NCI-H1417 treated with DMSO at 0.1 percent for 48 hours (cell line): Measurements from ENCODE around the gene KMT2C.
A peak's percentile ranks its signal among the peaks of the same experiment; 100 is the strongest.
"Not testable (repeated sequence)": the region's sequence is repeated elsewhere in the genome, so short reads cannot be mapped to it uniquely, and the experiment has no call there.

Source experiments
- DNase-seq: peaks from one replicate; lab custom pipeline; 2025; lab: John Stamatoyannopoulos, UW

KMT2C gene

DNA sequence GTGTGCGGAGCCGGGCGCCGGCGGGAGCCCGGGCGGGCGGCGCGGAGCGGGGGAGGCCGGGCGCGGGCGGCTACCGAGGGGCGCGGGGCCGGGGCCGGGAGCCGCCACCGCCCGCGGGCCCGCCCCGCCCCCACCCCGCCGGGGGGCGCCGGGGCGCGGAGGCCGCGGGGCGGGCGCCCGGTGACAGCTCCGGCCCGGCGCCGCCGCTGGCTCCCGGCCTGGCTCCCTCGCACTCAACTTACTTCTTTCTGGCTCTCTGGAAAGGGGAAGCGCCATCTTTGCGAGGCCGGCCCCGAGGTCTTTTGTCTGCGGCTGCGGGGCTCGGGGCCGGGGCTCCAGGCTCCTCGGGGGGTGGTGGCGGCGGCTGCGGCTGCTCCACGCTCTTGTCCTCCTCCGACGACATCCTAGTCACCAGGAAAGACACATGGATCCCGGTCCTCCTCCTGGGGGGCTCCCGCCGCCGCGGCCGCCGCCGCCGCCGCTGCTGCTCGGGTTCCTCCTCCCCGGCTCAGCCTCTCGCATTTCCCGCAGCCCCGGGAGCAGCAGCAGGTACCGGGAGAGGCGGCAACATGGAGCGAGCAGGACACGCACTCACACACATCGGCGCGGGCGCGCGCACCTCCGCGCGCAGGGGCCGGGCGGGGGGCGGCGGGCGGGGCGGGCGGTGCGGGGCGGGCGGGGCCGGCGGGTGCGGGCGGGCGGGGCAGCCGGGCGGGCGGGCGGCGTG lies at the start of gene KMT2C:
Gene KMT2C (minus strand): TSS at position 620 of the 727 bp plus-strand sequence. CDS start 217 bp downstream, at position 403.
- no peak for DNase-seq

DNA sequence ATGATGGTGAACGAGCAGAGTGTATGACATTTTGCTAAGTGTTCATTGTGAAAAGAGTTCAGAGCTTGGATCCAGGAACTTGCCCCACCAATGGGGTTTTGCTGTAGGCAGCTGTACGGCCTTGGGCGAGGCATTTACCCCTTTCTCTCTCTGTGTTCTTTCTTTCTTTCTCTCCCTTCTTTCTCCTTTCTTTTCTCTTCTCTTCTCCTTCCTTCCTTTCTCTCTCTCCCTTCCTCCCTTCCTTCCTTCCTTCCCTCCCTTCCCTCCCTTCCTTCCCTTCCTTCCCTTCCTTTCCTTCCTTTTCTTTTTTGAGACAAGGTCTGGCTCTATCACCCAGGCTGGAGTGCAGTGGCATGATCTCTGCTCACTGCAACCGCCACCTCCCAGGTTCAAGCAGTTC lies 45.3 kb upstream of the KMT2C start:
- DNase-seq, result no peak

DNA sequence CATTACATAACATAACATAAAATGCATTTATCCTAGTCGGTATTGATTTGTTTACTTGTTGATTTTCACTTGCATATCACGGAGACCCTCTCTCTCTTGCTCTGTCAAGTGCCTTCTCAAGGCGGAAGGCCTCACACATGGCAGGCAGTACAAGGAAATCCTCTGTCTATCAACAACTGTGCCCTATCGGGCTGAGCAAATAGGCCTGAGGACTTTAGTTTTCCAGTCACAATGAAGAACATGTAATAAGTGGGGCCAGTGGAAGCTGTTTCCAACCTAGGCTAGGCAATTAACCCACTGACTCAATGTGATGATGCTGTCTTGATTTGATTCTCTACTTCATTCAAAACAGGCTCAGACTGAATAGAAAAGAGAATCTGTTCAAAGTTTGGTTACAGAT lies 44.9 kb upstream of the KMT2C start:
- DNase-seq, result no peak

DNA sequence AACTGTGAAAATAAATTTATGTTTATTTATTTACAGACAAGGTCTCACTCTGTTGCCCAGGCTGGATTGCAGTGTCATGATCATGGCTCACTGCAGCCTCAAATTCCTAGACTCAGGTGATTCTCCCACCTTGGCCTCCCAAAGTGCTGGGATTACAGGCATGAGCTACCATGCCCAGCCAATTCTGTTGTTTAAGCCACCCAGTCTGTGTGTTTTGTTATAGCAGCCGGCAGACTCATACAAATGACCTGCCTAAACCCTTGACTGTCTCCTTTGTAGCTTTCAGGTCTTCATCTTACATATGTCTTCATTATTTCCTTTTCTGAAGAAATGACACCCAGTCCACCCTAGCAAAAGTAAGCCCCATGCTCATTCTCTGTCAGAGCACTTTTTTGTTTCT lies 43.8 kb upstream of the KMT2C start:
- DNase-seq, result no peak

DNA sequence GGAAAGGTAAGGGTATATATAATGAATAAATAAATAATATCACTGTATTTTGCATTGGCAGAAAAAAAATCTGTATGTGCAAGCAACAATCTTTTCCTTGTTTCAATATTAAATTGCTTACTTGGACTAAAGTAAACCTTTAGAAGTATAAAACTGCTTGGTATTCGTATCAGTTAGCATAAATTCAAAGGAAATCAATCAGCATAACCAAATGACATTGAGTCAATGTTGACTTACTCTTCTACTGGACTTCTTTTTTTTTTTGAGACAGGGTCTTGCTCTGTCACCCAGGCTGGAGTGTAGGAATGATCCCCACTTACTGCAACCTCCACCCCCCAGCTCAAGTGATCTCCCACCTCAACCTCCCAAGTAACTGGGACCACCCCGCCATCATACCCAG lies 42.3 kb upstream of the KMT2C start:
- no peak for DNase-seq

DNA sequence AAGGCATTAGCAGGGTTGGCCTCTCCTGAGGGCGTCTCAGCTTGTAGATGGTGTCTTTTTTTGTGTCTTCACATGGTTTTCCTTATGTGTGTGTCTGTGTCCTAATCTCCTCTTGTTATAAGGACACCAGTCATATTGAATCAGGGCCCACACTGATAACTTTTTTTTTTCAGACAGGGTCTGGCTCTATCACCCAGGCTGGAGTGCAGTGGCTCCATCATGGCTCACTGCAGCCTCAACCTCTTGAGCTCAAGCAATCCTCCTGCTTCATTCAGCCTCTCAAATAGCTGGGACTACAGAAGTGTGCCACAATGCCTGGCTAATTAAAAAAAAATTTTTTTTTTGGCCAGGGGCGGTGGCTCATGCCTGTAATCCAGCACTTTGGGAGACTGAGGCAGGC lies 41.3 kb upstream of the KMT2C start:
- DNase-seq, result no peak

DNA sequence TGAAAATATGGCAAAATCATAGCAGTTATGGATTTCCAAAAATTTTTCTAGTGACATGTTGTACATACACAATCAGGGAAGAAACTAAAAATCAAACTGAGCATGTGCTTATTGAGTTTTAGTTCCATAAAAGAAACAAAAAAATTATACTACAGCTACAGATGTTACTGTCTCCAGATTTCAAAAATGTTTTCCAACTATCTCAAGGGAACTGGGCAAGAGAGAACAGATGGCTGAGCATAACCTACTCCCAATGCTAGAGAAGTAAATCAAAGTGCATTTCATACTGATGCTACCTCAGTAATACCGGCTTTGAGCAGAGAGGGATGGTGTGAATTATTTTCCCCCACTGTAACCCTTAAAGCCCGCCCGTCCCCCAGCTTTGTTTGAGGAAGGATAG lies 40.7 kb upstream of the KMT2C start:
- DNase-seq, result no peak

DNA sequence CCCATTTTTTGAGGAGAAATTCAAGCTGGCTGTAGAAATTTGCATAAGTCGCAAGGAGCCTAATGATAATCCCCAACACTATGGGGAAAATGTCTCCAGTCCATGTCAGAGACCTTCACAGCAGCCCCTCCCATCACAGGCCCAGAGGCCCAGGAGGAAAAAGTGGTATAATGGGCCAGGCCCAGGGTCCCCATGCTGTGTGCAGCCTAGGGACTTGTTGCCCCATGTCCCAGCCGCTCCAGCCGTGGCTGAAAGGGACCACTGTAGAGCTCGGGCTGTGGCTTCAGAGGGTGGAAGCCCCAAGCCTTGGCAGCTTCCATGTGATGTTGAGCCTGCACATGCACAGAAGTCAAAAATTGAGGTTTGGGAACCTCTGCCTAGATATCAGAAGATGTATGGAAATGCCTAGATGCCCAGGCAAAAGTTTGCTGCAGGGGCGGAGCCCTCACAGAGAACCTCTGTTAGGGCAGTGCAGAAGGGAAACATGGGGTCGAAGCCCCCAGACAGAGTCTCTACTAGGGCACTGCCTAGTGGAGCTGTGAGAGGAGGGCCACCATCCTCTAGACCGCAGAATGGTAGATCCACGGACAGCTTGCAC lies 35.3 kb upstream of the KMT2C start:
- DNase-seq, result not testable (repeated sequence)

DNA sequence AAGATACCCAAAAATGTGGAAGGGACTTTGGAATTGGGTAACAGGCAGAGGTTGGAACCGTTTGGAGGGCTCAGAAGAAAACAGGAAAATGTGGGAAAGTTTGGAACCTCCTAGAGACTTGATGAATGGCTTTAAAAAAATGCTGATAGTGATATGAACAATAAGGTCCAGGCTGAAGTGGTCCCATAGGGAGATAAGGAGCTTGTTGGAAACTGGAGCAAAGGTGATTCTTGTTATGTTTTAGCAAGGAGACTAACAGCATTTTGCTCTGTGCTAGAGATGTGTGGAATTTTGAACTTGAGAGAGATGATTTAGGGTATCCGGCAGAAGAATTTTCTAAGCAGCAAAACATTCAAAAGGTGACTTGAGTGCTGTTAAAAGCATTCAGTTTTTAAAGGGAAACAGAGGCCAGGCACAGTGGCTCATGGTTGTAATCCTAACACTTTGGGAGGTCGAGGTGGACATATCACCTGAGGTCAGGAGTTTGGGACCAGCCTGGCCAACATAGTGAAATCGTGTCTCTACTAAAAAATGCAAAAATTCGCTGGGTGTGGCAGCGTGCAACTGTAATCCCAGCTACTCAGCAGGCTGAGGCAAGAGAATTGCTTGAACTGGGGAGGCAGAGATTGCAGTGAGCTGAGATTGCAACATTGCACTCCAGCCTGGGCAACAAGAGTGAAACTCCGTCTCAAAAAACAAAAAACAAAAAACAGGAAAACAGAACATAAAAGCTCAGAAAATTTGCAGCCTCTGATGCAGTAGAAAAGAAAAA lies 34.6 kb upstream of the KMT2C start:
- DNase-seq, result not testable (repeated sequence)

DNA sequence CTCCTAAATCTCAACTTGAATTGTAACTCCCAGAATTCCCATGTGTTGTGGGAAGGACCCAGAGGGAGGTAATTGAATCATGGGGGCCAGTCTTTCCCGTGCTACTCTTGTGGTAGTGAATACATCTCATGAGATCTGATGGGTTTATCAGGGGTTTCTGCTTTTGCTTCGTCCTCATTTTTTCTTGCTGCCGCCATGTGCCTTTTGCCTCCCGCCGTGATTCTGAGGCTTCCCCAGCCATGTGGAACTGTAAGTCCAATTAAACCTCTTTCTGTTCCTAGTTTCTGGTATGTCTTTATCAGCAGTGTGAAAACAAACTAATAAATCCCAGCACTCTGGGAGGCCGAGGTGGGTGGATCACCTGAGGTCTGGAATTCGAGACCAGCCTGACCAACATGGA lies 33.8 kb upstream of the KMT2C start:
- DNase-seq, result not testable (repeated sequence)

DNA sequence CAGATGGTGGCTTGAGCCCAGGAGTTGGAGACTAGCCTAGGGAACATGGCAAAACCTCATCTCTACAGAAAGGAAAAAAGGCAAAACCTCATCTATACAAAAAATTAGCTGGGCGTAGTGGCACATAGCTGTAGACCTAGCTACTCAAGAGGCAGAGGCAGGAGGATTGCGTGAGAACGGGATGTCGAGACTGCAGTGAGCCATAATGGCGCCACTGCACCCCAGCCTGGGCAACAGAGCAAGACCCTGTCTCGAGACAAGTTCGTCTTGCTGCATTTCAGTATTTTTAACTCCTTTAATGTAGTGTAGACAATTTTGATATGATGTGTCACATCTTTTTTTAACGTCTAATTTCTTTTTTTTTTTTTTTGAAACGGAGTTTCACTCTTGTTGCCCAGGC lies 31.4 kb upstream of the KMT2C start:
- no peak for DNase-seq

DNA sequence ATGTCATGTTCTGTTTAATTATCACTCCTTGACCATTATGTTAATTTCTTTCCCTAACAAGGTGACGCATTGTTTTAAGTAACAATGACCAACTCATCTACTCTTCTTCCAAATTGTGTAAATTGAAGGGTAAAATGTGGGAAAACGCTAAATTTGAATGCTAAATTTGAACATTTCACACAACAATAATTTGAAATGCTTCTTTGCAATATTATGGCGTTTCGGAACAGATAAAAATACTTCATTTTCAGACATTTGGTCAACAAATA lies 29.2 kb upstream of the KMT2C start:
- no peak for DNase-seq

DNA sequence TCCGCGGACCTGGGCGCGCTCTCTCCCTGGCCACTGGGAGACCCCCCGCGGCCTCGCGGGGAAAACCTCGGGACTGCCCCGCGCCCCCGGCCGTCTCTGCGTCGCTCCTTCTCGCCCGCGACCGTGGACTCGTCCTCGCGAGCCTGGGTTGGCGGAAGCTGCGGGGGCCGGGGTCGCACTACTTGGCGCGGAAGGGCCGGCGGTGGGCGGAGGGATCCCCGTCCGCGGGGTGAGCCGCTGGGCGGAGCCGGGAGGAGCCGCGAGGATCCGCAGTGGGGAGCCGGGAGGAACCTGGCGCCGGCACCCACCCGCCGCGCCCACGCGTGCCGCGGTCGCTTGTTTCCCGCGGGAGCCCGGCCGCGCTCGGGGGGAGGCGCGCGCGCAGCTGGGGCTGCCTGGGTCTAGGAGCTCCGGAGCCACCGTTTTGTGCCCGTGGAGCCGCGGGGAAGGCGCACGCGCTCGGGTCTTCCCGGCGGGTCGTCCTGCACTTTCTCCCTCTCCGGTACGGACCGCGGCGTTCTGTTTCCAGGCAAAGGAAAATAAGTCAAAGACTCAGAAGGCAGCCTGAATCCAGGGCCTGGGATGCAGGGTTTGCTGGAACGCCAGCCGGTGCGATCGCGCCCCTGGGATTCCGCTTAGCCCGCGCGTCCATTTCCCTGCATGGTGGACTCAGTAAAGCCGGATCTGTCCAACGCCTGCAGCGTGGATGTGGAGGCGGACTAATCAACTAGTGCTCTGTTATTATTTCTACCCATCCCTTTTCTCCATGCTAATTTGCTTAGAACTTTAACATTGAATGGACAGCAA lies 28.7 kb upstream of the KMT2C start:
- no peak for DNase-seq

DNA sequence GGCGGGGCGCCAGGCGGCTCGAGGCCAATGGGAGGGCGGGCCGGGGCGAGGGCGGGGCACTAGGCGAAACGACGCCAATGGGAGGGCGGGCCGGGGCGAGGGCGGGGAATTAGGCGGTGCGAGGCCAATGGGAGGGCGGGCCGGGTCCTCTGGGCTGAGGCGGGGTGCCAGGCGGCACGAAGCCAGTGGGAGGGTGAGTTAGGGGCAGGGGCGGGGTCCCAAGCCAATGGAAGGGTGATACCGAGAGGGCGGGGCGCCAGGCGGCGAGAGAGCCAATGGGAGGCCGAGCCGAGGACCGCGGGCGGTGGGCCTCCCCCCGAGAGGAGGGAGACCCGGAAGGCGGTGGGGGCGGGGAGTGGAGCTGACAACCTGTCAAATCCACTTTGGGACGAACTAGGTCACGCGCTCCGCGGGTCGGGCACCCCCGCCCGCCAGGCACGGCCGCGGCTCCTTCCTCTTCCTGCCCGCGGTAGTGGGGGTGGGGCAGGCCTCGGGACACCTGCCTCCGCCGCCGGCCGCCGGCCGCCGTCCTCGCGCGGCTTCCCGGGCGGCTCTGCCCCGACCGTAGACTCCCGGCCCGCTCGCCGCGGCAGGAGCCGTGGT lies 28.0 kb upstream of the KMT2C start:
- DNase-seq, result peak; percentile 98

DNA sequence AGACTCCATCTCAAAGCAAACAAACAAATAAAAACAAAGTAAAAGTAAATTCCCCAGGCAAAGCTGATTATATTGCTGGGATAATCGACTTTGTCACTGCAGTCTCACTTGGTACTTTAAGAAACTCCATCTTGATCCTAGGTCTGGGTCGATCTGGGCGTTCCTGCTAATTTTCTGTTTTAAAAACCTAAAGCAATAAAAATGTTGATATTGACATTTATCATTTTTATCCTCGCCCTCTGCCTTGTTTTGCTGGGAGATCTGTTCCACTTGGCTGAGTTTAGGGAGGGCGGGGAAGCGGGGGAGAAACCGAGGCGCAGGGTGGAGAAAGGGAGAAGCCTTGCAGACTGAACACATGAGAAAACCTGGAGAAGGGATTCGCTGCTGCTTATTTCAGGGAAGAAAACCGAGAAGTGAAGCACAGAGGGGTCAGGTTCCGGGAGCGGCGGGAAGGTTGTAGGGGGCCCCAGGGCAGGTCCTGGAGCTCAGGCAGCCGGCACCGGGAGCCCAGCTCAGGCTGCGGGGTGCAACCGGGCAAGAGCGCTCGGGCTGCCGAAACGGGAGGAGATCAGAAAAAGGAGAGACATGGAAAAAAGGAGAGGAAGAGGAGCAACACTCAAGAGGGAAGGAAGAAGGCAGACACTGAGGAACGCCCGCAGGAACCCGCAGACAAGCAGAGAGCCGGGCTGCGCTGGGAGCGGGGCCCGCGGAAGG lies 27.3 kb upstream of the KMT2C start:
- DNase-seq, result peak; percentile 69

DNA sequence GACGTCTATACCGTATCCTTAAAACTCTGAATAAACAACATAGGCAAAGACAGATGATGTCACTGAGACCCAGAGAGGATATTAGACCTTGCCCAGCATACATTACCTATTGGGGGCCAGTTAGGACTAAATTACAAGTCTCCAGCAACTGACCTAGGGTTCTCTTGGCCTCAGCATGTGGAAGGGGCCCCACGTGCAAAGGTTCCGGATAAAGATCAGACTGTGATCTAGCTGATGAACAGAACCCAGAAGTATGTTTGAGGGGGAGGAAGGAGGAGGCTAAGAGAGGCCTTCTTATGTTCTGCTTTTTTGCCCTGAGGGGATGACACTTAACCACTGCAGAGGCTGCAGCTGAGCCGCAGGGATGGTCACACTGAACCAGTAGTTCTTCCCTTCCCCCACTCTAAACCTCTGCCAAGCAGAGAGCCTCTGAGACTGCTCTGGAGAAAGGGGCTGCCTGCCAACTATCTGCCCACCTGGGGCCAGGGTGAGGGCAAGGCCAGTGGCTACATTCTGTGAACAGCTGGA lies 24.0 kb upstream of the KMT2C start:
- DNase-seq, result peak; percentile 45

DNA sequence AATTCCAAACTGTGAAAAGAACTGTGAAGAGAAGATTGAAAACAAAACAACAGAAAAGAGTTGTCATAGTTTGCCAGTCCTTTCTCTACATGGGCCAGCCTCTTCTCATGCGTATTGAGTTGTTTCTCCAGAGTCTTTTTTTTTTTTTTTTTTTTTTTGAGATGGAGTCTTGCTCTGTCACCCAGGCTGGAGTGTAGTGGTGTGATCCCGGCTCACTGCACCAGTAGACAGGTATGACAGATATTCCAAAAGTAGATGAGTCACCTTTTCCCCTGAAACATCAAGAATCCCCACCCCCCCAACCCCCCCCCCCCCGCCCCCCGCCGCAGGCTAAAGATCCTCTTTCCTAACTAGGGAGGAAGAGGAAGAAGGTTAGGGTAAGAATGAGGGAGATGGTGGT lies 15.6 kb upstream of the KMT2C start:
- no peak for DNase-seq

DNA sequence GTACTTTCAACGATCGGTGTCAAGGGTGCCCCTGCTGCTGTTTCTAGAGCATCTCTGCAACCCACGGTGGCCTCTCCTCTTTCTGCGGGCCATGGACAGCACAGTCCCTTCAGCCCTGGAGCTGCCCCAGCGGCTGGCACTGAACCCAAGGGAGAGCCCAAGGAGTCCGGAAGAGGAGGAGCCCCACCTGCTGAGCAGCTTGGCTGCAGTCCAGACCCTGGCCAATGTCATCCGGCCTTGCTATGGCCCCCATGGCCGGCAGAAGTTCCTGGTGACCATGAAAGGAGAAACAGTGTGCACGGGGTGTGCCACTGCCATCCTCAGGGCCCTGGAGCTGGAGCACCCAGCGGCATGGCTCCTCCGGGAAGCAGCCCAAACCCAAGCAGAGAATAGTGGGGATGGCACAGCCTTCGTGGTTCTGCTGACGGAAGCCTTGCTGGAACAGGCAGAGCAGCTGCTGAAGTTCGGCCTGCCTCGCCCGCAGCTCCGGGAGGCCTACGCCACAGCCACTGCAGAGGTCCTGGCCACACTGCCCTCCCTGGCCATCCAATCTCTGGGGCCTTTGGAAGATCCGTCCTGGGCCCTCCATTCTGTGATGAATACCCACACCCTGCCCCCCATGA lies 9.7 kb upstream of the KMT2C start:
- DNase-seq, result not testable (repeated sequence)

DNA sequence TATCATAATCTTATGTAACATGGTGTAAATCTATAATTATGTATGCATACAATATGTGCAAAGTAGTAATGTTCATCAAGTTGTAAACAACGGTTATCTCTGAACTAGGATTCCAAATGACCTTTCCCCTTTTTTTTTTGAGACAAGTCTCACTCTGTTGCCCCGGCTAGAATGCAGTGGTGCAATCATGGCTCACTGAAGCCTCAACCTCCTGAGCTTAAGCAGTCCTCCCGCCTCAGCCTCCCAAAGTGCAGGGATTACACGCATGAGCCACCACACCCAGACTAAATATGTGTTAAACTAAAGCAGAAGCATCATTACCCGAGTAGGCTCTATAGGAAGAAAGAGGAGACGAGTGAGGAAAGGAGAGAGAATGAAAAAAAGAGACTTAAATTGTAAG lies 7.8 kb upstream of the KMT2C start:
- DNase-seq, result no peak

DNA sequence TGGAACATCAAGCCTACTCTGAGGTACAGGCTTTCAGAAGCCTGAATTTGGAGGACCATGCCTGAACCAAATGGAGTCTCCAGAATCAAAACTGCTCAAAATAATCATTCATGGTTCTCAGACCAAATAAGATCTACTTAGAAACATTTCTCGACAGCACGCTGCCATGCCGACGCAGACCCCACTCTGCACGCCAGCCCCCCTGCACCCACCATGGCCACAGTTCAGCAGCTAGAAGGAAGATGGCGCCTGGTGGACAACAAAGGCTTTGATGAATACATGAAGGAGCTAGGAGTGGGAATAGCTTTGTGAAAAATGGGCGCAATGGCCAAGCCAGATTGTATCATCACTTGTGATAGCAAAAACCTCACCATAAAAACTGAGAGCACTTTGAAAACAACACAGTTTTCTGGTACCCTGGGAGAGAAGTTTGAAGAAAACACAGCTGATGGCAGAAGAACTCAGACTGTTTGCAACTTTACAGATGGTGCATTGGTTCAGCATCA lies 6.6 kb upstream of the KMT2C start:
- no peak for DNase-seq

DNA sequence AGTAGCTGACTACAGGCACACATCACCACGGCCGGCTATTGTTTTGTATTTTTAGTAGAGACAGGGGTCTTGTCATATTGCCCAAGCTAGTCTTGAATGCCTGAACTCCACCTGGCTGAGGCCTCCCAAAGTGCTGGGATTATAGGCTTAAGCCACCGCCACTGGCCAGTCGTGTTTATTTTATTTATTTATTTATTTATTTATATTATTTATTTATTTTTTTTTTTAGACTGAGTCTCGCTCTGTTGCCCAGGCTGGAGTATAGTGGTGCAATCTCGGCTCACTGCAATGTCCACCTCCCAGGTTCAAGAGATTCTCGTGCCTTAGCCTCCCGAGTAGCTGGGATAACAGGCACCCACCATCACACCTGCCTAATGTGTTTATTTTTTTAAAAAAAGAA lies 6.0 kb upstream of the KMT2C start:
- not testable (repeated sequence) for DNase-seq
